ENCODE data around the gene CCDC71.
A peak's percentile ranks its signal among the peaks of the same experiment; 100 is the strongest.

CCDC71 gene

DNA sequence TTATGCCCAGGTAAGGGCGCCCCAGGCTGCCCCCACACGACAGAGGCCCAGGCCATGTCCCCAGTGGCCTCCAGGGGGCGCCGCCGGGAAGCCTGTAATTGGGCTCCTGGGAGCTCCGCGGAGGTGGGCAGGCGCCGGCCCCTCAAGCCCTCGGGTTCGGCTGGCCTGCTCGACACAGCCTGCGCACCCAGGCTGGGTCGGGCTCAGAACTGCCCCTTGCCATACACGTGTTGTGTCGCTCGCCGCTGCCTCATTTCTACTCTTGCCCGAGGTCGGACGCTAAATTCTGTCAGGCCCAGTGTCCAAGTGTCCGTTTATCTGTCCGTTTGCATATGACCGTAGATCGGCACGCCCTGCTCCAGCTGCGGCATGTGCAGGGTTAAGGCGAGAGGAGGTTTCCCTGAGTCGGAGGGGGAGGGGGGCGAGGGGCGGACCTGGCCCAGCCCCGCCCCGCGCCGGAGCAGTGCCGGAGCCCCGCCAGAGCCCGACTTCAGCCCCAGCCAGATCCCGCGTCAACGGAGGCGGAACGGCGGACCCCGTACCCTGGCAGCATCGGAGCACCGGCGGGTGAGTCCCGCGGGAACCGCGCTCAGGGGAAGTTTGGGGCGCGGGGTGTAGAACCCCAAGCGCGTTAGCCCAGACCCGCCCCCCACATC is 5.1 kb upstream of the CCDC71 start, which contains the start of gene KLHDC8B:
KLHDC8B (plus strand) TSS at position 480 of the 656 bp plus-strand sequence. CDS start 1,172 bp downstream, outside the sequence.
- H3K4me3 ChIP-seq (ENCODE audit: low read depth, low read length) = peak within 1 kb of the TSS; percentile 59
- peak; percentile 76 for DNase-seq (ENCODE audit: low read depth)

DNA sequence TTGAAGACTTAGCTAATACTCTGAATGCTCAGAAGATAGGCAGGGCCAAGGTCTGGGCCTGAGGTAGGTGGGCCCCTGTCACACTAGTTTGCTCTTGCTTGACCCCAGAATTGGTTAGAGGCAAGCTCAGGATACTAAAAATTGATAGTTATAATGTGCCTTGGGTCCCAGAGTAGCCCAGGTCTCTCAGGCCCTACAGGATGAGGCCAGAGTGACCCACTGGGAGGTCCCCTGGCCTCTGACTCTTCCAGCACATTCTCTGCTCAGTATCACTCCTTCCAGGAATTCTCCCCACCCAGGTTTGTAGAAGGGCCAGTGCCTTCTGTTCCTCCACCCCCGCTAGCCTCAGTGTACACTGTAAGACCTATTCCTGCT is 4.6 kb upstream of the CCDC71 start:
- no peak for DNase-seq (ENCODE audit: low read depth)
- H3K4me3 ChIP-seq (ENCODE audit: low read depth, low read length) = peak overlapping the region; percentile 59
- no peak for TF ChIP-seq CTCF (IDR thresholded peaks at IDR 0.05; ENCODE audit: insufficient read depth, low read depth, low read length, missing control alignments)

More for the DNA sequence above, 5.1 kb upstream of the CCDC71 start, which contains the start of gene KLHDC8B:
- peak; percentile 94 for TF ChIP-seq CTCF (IDR thresholded peaks at IDR 0.05; ENCODE audit: insufficient read depth, low read depth, low read length, missing control alignments)

GRCh38 chr3:49166752-49167556 is 823 bp upstream of the CCDC71 start:
- DNase-seq (ENCODE audit: low read depth) = no peak
- peak overlapping the region; percentile 93 for H3K4me3 ChIP-seq (ENCODE audit: low read depth, low read length)
- no peak for TF ChIP-seq CTCF (IDR thresholded peaks at IDR 0.05; ENCODE audit: insufficient read depth, low read depth, low read length, missing control alignments)

GRCh38 chr3:49164983-49165720 is 979 bp downstream of the CCDC71 start:
- H3K4me3 ChIP-seq (ENCODE audit: low read depth, low read length) = peak overlapping the region; percentile 93
- TF ChIP-seq CTCF (IDR thresholded peaks at IDR 0.05; ENCODE audit: insufficient read depth, low read depth, low read length, missing control alignments) = no peak
- no peak for DNase-seq (ENCODE audit: low read depth)

GRCh38 chr3:49163609-49164008 is 2.5 kb downstream of the CCDC71 start:
- DNase-seq (ENCODE audit: low read depth) = no peak
- no peak for TF ChIP-seq CTCF (IDR thresholded peaks at IDR 0.05; ENCODE audit: insufficient read depth, low read depth, low read length, missing control alignments)
- no peak overlapping the region for H3K4me3 ChIP-seq (ENCODE audit: low read depth, low read length)

DNA sequence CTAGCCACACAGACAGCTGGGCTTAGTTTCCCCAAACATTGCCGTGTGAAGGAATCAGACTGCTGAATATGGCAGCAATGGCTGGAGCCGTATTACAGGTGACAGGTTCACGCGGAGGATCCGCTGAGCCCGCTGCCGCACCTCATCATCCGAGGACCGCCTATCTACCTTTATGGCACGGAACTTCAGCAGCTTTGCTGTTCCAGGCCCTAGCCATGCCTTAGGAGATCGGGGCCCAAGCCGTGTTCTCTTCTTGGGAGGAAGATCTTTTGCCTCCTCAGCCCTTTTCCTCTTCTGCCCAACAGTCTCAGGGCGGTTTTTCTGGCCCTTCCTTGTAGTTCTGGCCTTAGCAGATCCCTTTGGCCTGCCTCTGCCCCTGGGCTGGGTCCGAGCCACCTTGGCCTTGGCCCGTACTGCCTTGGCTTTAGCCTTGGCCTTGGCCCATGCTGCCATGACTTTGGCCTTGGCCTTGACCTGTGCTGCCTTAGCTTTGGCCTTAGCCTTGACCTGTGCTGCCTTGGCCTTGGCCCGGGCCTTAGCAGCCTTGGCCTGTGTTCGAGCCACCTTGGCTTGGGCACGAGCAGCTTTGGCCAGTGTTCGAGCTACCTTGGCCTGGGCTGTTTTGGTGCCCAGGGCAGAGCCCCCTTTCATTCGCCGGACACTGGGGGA is 3.2 kb downstream of the CCDC71 start:
- no peak for TF ChIP-seq CTCF (IDR thresholded peaks at IDR 0.05; ENCODE audit: insufficient read depth, low read depth, low read length, missing control alignments)
- no peak overlapping the region for H3K4me3 ChIP-seq (ENCODE audit: low read depth, low read length)
- no peak for DNase-seq (ENCODE audit: low read depth)

All from GM12865 (cell line).